Stimulated activated CD8-positive, alpha-beta memory T cell treated with anti-CD3 and anti-CD28 coated beads, Interleukin-7, amount 100 ng/mL, for 24 hours (primary cell): ENCODE data around the gene RNF8.
"Not testable (repeated sequence)": the region's sequence is repeated elsewhere in the genome, so short reads cannot be mapped to it uniquely, and the experiment has no call there.

ENCODE experiments used
- DNase-seq: peaks from one replicate; pipeline ENCODE4 v3.0.0-alpha.2; 2020; ENCODE audit warnings: low read depth

The RNF8 gene

GRCh38 chr6:37399795-37400490, 46.2 kb downstream of the RNF8 start:
- DNase-seq = no peak

GRCh38 chr6:37401658-37402057, 47.9 kb downstream of the RNF8 start:
- DNase-seq = not testable (repeated sequence)

- no peak for DNase-seq
Measured at GRCh38 chr6:37406726-37407341, 53.1 kb downstream of the RNF8 start.

GRCh38 chr6:37407948-37408347, 54.2 kb downstream of the RNF8 start:
- no peak for DNase-seq

- DNase-seq = no peak
Measured at GRCh38 chr6:37409501-37409900, 55.7 kb downstream of the RNF8 start.

- no peak for DNase-seq
Measured at GRCh38 chr6:37417393-37417792, 63.6 kb downstream of the RNF8 start.

- no peak for DNase-seq
Measured at GRCh38 chr6:37418722-37419121, 64.9 kb downstream of the RNF8 start.

GRCh38 chr6:37426058-37426944, 72.5 kb downstream of the RNF8 start:
- DNase-seq = no peak

- DNase-seq = no peak
Measured at GRCh38 chr6:37426945-37427510, 73.2 kb downstream of the RNF8 start.

GRCh38 chr6:37429352-37429750, 75.6 kb downstream of the RNF8 start:
- DNase-seq = no peak

- DNase-seq = no peak
Measured at GRCh38 chr6:37432590-37432915, 78.8 kb downstream of the RNF8 start.

GRCh38 chr6:37432916-37433656, 79.3 kb downstream of the RNF8 start, which contains the start of gene CMTR1:
Gene CMTR1 (plus strand): TSS chr6:37433221. CDS start chr6:37435630, 2,409 bp downstream.
- peak; percentile 93 for DNase-seq

GRCh38 chr6:37433657-37434271, 80.0 kb downstream of the RNF8 start:
- peak; percentile 10 for DNase-seq

GRCh38 chr6:37435373-37435772, 81.6 kb downstream of the RNF8 start:
- DNase-seq = no peak

GRCh38 chr6:37435816-37436215, 82.0 kb downstream of the RNF8 start:
- DNase-seq = no peak

GRCh38 chr6:37438930-37439329, 85.1 kb downstream of the RNF8 start:
- DNase-seq = no peak

GRCh38 chr6:37441651-37442050, 87.9 kb downstream of the RNF8 start:
- DNase-seq = no peak

GRCh38 chr6:37442416-37443215, 88.8 kb downstream of the RNF8 start:
- no peak for DNase-seq

GRCh38 chr6:37443216-37443542, 89.4 kb downstream of the RNF8 start:
- not testable (repeated sequence) for DNase-seq
